Activated CD4-positive, alpha-beta T cell treated with anti-CD3 and anti-CD28 coated beads, Interleukin-2, Interleukin-6, amounts not matched to agents 100 ng/mL and 50 ng/mL, durations not matched to agents 16 hours and 8 hours (primary cell): ENCODE results near the gene DMWD.

Experiments used
- DNase-seq: peaks from one replicate; pipeline ENCODE4 v3.0.0-alpha.2; 2020

Gene DMWD

GRCh38 chr19:45745606-45746005 lies 47.0 kb downstream of the DMWD start:
- no peak for DNase-seq

- DNase-seq, result no peak
Observed at GRCh38 chr19:45742969-45743368, 49.7 kb downstream of the DMWD start.

GRCh38 chr19:45739498-45740439 lies 52.9 kb downstream of the DMWD start:
- no peak for DNase-seq

- no peak for DNase-seq
Observed at GRCh38 chr19:45733160-45733810, 59.4 kb downstream of the DMWD start, which contains the start of gene MEIOSIN. MEIOSIN (plus strand) TSS chr19:45733439; CDS start chr19:45735377, 1,938 bp downstream.
